HL-60 (cell line): Measurements from ENCODE around the gene EIF2AK3.

ENCODE experiments used
- POLR2AphosphoS5 ChIP-seq: IDR thresholded peaks from 2 replicates; pipeline ENCODE4 v1.6.1; 2012; ENCODE audit warnings: low read depth
- TF ChIP-seq, protein P1 (sequence below): IDR thresholded peaks from one replicate; pipeline ENCODE4 v1.5.1; 2011; ENCODE audit warnings: low read length, control low read depth, inconsistent platforms; ENCODE audit not compliant: insufficient read depth

DNA sequence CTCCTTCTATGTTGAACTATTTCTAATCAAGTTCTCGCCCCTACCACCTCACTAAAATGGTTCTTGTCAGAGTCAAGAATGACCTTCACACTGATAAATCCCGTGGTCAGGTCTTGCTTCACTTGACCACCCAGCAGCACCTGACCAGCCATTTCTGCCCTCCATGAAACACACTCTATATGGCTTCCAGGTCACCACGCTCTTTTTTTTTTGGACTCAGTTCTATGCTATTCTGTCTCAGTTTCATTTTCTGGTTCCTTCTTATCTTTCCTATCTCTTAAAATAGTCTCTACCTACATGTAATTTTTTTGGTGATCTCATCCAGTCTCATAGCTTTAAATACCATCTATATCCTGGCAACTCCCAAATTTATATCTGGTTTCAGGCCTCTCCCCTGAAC, 11.4 kb downstream of the EIF2AK3 start:
- TF ChIP-seq, protein P1, sequence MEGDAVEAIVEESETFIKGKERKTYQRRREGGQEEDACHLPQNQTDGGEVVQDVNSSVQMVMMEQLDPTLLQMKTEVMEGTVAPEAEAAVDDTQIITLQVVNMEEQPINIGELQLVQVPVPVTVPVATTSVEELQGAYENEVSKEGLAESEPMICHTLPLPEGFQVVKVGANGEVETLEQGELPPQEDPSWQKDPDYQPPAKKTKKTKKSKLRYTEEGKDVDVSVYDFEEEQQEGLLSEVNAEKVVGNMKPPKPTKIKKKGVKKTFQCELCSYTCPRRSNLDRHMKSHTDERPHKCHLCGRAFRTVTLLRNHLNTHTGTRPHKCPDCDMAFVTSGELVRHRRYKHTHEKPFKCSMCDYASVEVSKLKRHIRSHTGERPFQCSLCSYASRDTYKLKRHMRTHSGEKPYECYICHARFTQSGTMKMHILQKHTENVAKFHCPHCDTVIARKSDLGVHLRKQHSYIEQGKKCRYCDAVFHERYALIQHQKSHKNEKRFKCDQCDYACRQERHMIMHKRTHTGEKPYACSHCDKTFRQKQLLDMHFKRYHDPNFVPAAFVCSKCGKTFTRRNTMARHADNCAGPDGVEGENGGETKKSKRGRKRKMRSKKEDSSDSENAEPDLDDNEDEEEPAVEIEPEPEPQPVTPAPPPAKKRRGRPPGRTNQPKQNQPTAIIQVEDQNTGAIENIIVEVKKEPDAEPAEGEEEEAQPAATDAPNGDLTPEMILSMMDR = no peak
- no peak for TF ChIP-seq POLR2AphosphoS5
